Spleen (tissue), 11 donors: ENCODE measurements around the gene UNC13B. TPM values are rescaled to one million over a fixed set of nuclear protein-coding genes. Genes with fewer than 3 reads are reported as not detected.

Experiments
- DNase-seq: peaks from one replicate; pipeline ENCODE4 v3.0.0-alpha.2; 2020
- H3K27ac ChIP-seq, 8 donors: fragments of 200-600 bp; sonication (generic) in 7 of 8; 1 replicate in 4 of 8; 2 replicates in 4 of 8; pipeline versions ENCODE4 v1.5.0 to v1.8.0; 2016 to 2021; ENCODE audit warnings: inconsistent platforms in 4 of 8, mild to moderate bottlenecking in 4 of 8, moderate library complexity in 1 of 8
- H3K27me3 ChIP-seq, 7 donors: fragments of 200-600 bp; sonication (generic) in 6 of 7; replicated peaks in 1 of 7; 1 replicate in 4 of 7; 2 replicates in 3 of 7; pipeline versions ENCODE4 v1.5.0 to v1.8.0; 2016 to 2021; ENCODE audit warnings: inconsistent platforms in 3 of 7, mild to moderate bottlenecking in 1 of 7
- H3K36me3 ChIP-seq, 6 donors: fragments of 200-600 bp; sonication (generic) in 5 of 6; 1 replicate in 4 of 6; 2 replicates in 2 of 6; pipeline versions ENCODE4 v1.5.0 to v1.8.0; 2016 to 2021; ENCODE audit warnings: inconsistent platforms in 2 of 6
- H3K4me1 ChIP-seq, 6 donors: fragments of 200-600 bp; sonication (generic) in 5 of 6; 1 replicate in 3 of 6; 2 replicates in 3 of 6; pipeline versions ENCODE4 v1.5.0 to v1.8.0; 2016 to 2021; ENCODE audit warnings: inconsistent platforms in 3 of 6
- H3K4me3 ChIP-seq, 8 donors: fragments of 200-600 bp; sonication (generic) in 7 of 8; 1 replicate in 4 of 8; 2 replicates in 4 of 8; pipeline versions ENCODE4 v1.5.0 to v1.8.0; 2016 to 2021; ENCODE audit warnings: inconsistent platforms in 4 of 8, mild to moderate bottlenecking in 4 of 8, moderate library complexity in 2 of 8
- H3K9me3 ChIP-seq, 8 donors: fragments of 200-600 bp; sonication (generic) in 7 of 8; 1 replicate in 4 of 8; 2 replicates in 4 of 8; pipeline versions ENCODE4 v1.5.0 to v1.8.0; 2016 to 2021; ENCODE audit warnings: inconsistent platforms in 4 of 8
- CTCF ChIP-seq, 11 experiments: fragments of 200-600 bp in 7 of 11; fragments of 450-650 bp in 4 of 11; sonication (generic) in 4 of 11; IDR thresholded peaks in 8 of 11; conservative IDR thresholded peaks in 3 of 11; 1 replicate in 7 of 11; 2 replicates in 4 of 11; pipeline versions ENCODE4 v1.4.0 to v1.8.0; 2016 to 2021; ENCODE audit warnings: antibody characterized with exemption in 11 of 11, inconsistent platforms in 4 of 11, mild to moderate bottlenecking in 1 of 11
- POLR2A ChIP-seq, 3 donors: fragments of 450-650 bp; IDR thresholded peaks; one replicate each; pipeline ENCODE4 v1.5.1; 2017; ENCODE audit warnings: antibody characterized with exemption in 3 of 3, mild to moderate bottlenecking in 1 of 3
- POLR2AphosphoS5 ChIP-seq, 3 donors: sonication (generic); formaldehyde crosslinking; IDR thresholded peaks; one replicate each; pipeline ENCODE4 v1.5.1; 2017; ENCODE audit warnings: antibody characterized with exemption in 3 of 3
- WGBS, 5 donors: extraction: QIAGEN DNeasy Blood & Tissue Kit in 3 of 5; methylation state at CpG; one replicate each; pipeline versions ENCODE4 v1.1.5 to v1.1.7; 2013 to 2018; 5-methylcytosine and 5-hydroxymethylcytosine counted together
- intact Hi-C: fragments of 100-400 bp; cut with DNase I; formaldehyde crosslinking; loops from one replicate; pipeline ENCODE4 v1.15.0; 2023; ENCODE audit warnings: low total_unique reads
- polyA plus RNA-seq, 3 donors: library from polyadenylated mRNA; stranded (reverse); fragments of 200-250 nt; gene quantifications; one replicate each; pipeline ENCODE4 v1.2.1, GENCODE V29; 2013
- total RNA-seq, 7 donors: library from RNA; depleted of rRNA in 3 of 7; stranded (reverse); fragments of >200 nt in 3 of 7; fragmentation: NEBNext Ultra II Directional in 4 of 7; extraction: Animal tissue kit (Norgen Biotek cat#: 25700) in 4 of 7; gene quantifications; one replicate each; pipeline versions ENCODE4 v1.1.0 to v1.2.1, GENCODE V29; 2016 to 2021
- donor health status: healthy with polysubstance abuse.
- donor health status: DM: no; HTN: no; CAD: no; lungs with moderate emphysema.
- donor health status: DM: no; HTN: no; CAD: no.
- donor health status: Bipolar disorder and iron deficiency.
- donor health status: healthy.
- donor health status: DM: no; HTN: no; CAD: no.
- donor health status: DM: yes; HTN: yes; CAD: no.

The UNC13B gene
- total and polyA plus RNA-seq, 10 donors: 2.4 to 18.7 (median 12.1) TPM

DNA sequence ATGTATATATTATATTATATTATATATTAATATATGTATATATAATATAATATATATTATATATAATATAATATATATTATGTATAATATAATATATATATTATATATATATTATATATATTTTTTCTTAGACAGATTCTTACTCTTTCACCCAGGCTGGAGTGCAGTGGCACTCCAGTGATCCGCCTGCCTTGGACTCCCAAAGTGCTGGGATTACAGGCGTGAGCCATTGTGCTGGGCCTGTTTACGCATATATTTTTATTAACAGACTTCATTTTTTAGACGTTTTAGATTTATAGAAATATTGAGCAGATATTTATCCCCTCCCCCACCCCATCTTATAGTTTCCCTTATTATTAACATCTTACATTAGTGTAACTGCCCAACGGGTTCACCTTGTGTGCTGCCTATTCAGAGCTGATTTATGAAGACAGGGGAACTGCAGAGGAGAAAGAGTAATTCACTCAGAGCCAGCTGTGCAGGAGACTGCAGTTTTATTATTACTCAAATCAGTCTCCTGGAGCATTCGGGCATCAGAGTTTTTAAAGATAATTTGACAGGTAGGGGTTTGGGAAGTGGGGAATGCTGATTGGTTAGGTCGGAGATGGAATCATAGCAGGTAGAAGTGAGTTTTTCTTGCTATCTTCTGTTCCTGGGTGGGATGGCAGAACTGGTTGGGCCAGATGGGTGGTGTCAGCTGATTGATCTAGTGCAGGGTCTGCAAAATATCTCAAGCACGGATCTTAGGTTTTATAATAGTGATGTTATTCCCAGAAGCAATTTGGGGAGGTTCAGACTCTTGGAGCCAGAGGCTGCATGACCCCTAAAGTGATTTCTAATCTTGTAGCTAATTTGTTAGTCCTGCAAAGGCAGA, 93.4 kb downstream of the UNC13B start:
- 77 to 87% (median 84%) methylated on average over 8 of the region's 8 CpGs for WGBS, 5 donors
- TF ChIP-seq CTCF (IDR thresholded peaks at IDR 0.05 in 8 of 11, conservative IDR thresholded peaks at IDR 0.05 in 3 of 11) (no peak), POLR2AphosphoS5 (IDR thresholded peaks at IDR 0.05) (no peak), POLR2A (IDR thresholded peaks at IDR 0.05) (no peak)
- H3K9me3 ChIP-seq: no peaks in the 10 kb centered on the region
- no peak for DNase-seq
- intact Hi-C loops: loop anchor here (5.0 to 10.0 kb wide), 2 partner anchors 90 to 138 kb away; partner anchors contain the start of genes ATOSB and UNC13B
- peaks cover 0 to 14% (median 2%) of the 10 kb centered on the region in 6 donors for H3K4me1 ChIP-seq
- H3K36me3 ChIP-seq: no peaks in the 10 kb centered on the region
- H3K27me3 ChIP-seq: no peaks in the 10 kb centered on the region
- no peak overlapping the region for H3K4me3 ChIP-seq
- no peak overlapping the region for H3K27ac ChIP-seq

DNA sequence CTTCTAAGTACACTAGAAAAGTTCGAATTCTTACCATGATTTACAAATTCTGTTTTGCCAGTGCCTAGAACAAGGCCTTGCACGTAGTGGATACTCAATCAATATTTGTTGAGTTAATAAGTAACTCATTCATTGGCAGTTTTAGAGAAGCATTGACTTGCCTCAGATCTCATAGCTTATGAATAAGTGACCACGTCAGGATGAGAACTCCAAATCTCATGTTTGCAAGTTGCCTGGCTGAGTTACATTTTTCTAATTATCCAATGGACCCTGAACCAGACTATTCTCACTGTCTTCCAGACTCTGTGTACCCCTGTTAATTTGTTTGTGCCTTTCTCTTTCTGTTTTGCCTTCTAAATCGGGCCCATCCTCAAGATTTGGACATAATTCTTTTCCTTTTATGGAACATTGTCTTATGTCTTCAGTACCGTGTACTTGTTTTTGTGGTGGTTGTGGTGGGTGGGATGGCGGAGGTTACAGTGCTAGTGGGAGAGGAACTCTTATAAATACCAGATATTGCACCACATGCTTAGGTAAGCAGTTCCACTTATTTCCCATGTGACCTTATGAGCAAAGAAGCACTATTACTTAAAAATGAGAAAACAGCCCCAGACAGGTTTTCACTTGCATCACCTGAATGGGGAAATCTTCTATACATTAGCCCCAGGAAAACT, 96.3 kb downstream of the UNC13B start:
- Histone ChIP-seq H3K4me3 (no peak overlapping the region), H3K36me3 (no peaks in the 10 kb centered on the region), H3K27me3 (no peaks in the 10 kb centered on the region), H3K4me1 (peaks cover 0 to 14% (median 2%) of the 10 kb centered on the region in 6 donors), H3K27ac (peak overlapping the region in 2 of 8 donors; percentile 11 to 37), H3K9me3 (no peaks in the 10 kb centered on the region)
- intact Hi-C loops: loop anchor here (5.0 to 10.0 kb wide), 2 partner anchors 93 to 141 kb away; partner anchors contain the start of genes ATOSB and UNC13B
- DNase-seq: no peak
- TF ChIP-seq CTCF (IDR thresholded peaks at IDR 0.05 in 8 of 11, conservative IDR thresholded peaks at IDR 0.05 in 3 of 11) (no peak), POLR2AphosphoS5 (IDR thresholded peaks at IDR 0.05) (no peak), POLR2A (IDR thresholded peaks at IDR 0.05) (no peak)
- 65 to 83% (median 75%) methylated on average over 6 of the region's 6 CpGs for WGBS, 5 donors

GRCh38 chr9:35258660-35259474, 97.1 kb downstream of the UNC13B start:
- peaks cover 0 to 14% (median 2%) of the 10 kb centered on the region in 6 donors for H3K4me1 ChIP-seq
- no peak overlapping the region for H3K4me3 ChIP-seq
- DNase-seq: no peak
- no peaks in the 10 kb centered on the region for H3K27me3 ChIP-seq
- no peaks in the 10 kb centered on the region for H3K9me3 ChIP-seq
- 30 to 47% (median 36%) methylated on average over 5 of the region's 5 CpGs for WGBS, 5 donors
- intact Hi-C loops: loop anchor here (5.0 to 10.0 kb wide), 2 partner anchors 94 to 142 kb away; partner anchors contain the start of genes ATOSB and UNC13B
- H3K27ac ChIP-seq: peak overlapping the region in 2 of 8 donors; percentile 11 to 37
- no peak for TF ChIP-seq POLR2AphosphoS5 (IDR thresholded peaks at IDR 0.05)
- TF ChIP-seq CTCF (IDR thresholded peaks at IDR 0.05 in 8 of 11, conservative IDR thresholded peaks at IDR 0.05 in 3 of 11): peak in 10 of 11 experiments; percentile 16 to 60 (median 52)
- no peaks in the 10 kb centered on the region for H3K36me3 ChIP-seq
